Heart right ventricle (tissue), 16 donors: ENCODE results near the gene XPO1. TPM values are rescaled to one million over a fixed set of nuclear protein-coding genes. Genes with fewer than 3 reads are reported as not detected.

Source experiments
- ATAC-seq, 8 donors: fragments of 200-7000 bp; cut with Tn5 transposase; one replicate each; pipeline ENCODE4 v1.9.1; 2020; ENCODE audit warnings: mild to moderate bottlenecking in 8 of 8, moderate library complexity in 8 of 8, moderate number of reproducible peaks in 1 of 8
- DNase-seq, 2 donors: peaks; one replicate each; pipeline ENCODE4 v3.0.0-alpha.2; 2020
- H3K27ac ChIP-seq, 10 donors: fragments of 200-600 bp; sonication (generic) in 2 of 10; one replicate each; pipeline versions ENCODE4 v1.5.0 to v1.8.0; 2020 to 2022; ENCODE audit warnings: mild to moderate bottlenecking in 3 of 10
- H3K27me3 ChIP-seq, 7 donors: fragments of 200-600 bp; one replicate each; pipeline ENCODE4 v1.8.0; 2021 to 2022; ENCODE audit warnings: mild to moderate bottlenecking in 2 of 7
- H3K36me3 ChIP-seq, 9 donors: fragments of 200-600 bp; sonication (generic) in 1 of 9; one replicate each; pipeline versions ENCODE4 v1.5.0 to v1.8.0; 2020 to 2022; ENCODE audit warnings: mild to moderate bottlenecking in 2 of 9
- H3K4me1 ChIP-seq, 9 donors: fragments of 200-600 bp; sonication (generic) in 1 of 9; one replicate each; pipeline versions ENCODE4 v1.5.0 to v1.8.0; 2020 to 2022; ENCODE audit warnings: mild to moderate bottlenecking in 4 of 9
- H3K4me3 ChIP-seq, 10 donors: fragments of 200-600 bp; sonication (generic) in 2 of 10; one replicate each; pipeline versions ENCODE4 v1.5.0 to v1.8.0; 2020 to 2022; ENCODE audit warnings: mild to moderate bottlenecking in 7 of 10, moderate library complexity in 2 of 10
- H3K9me3 ChIP-seq, 11 donors: fragments of 200-600 bp in 10 of 11; sonication (generic) in 2 of 11; one replicate each; pipeline versions ENCODE4 v1.5.0 to v1.8.0; 2013 to 2022; ENCODE audit warnings: mild to moderate bottlenecking in 2 of 11, control low read depth in 1 of 11, moderate library complexity in 1 of 11
- WGBS, 2 donors: extraction: QIAGEN DNeasy Blood & Tissue Kit; methylation state at CpG; one replicate each; pipeline ENCODE4 v1.1.7; 2013; ENCODE audit warnings: inconsistent platforms in 1 of 2; 5-methylcytosine and 5-hydroxymethylcytosine counted together
- intact Hi-C, 10 donors: fragments of 100-400 bp; cut with DNase I; formaldehyde crosslinking; loops; one replicate each; pipeline versions ENCODE4 v1.11.1 to v1.14.2; 2022
- polyA plus RNA-seq, 2 donors: library from polyadenylated mRNA; stranded (reverse); fragments of 200-250 nt; gene quantifications; one replicate each; pipeline ENCODE4 v1.2.3, GENCODE V29; 2013
- total RNA-seq, 10 donors: library from RNA; stranded (reverse); fragmentation: NEBNext Ultra II Directional in 3 of 10; extraction: Animal tissue kit (Norgen Biotek cat#: 25700) in 3 of 10; gene quantifications; one replicate each; pipeline versions ENCODE4 v1.2.1 to v1.2.4, GENCODE V29; 2021 to 2023
- TF ChIP-seq, protein P1 (sequence below), 9 donors: fragments of 200-600 bp; sonication (generic) in 2 of 9; IDR thresholded peaks; one replicate each; pipeline versions ENCODE4 v1.5.0 to v1.8.0; 2021 to 2022; ENCODE audit warnings: antibody characterized with exemption in 9 of 9, mild to moderate bottlenecking in 5 of 9, moderate library complexity in 1 of 9
- donor health status: Arrhythmogenic right ventricular cardiomyopathy.
- donor health status: ischemic (EF 13 %, LVEDD 7.1; RV severe dilation, severe dysfunction).
- donor health status: healthy with polysubstance abuse.
- donor health status: DM: no; HTN: yes; CAD: no.
- donor health status: DM: no; HTN: no; CAD: no.
- donor health status: ischemic (EF 25% LVEDD 6.9; RV normal size, moderate dysfunction).
- donor health status: ischemic (EF 25% LVEDD 5.7; RV mildly dilated, moderate dysfunction).
- donor health status: healthy.
- donor health status: DM: yes; HTN: yes; CAD: no.
- donor health status: Ischemic cardiomyopathy.
- donor health status: ischemic (EF 35%, LVEDD 5.7; RV mildly dilated, moderate dysfunction).
- donor health status: nonischemic (EF 11% LVEDD 7.7; RV severe dilation, severe dysfunction).
- donor health status: DM: yes; HTN: yes; CAD: no.
- donor health status: PGD.
- donor health status: ischemic (EF 29% LVEDD 5.4; RV normal size, mild dysfunction).
- donor health status: nonischemic (EF 23%, LVEDD 6.1; RV moderate dilation, normal function).

The XPO1 gene
- total and polyA plus RNA-seq, 12 donors = 49.2 to 77.3 (median 66.3) TPM

DNA sequence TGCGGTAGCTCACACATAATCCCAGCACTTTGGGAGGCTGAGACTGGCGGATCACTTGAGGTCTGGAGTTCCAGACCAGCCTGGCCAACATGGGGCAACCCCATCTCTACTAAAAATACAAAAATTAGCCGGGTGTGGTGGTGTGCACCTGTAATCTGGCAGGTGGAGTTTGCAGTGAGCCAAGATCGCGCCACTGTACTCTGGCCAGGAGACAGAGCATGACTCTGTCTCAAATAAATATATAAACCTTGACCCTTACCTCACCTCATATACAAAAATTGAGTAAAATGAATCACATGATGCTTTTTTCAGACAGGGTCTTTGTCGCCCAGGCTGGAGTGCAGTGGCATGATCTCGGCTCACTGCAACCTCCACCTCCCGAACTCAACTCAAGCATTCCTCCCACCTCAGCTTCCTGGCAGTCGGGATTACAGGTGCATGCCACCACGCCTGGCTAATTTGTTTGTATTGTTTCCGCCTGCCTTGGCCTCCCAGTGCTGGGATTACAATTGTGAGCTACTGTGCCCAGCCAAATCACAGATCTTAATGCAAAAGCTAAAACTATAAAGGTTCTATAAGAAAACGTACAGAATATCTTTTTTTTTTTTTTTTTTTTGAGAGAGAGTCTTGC lies 25.3 kb downstream of the XPO1 start:
- H3K9me3 ChIP-seq = no peaks in the 10 kb centered on the region
- no peak overlapping the region for H3K4me3 ChIP-seq
- intact Hi-C loops = no loop called here
- H3K27ac ChIP-seq = no peak overlapping the region
- no peak for ATAC-seq
- no peaks in the 10 kb centered on the region for H3K27me3 ChIP-seq
- H3K36me3 ChIP-seq = peaks cover 0 to 100% (median 41%) of the 10 kb centered on the region in 9 donors
- TF ChIP-seq, protein P1, sequence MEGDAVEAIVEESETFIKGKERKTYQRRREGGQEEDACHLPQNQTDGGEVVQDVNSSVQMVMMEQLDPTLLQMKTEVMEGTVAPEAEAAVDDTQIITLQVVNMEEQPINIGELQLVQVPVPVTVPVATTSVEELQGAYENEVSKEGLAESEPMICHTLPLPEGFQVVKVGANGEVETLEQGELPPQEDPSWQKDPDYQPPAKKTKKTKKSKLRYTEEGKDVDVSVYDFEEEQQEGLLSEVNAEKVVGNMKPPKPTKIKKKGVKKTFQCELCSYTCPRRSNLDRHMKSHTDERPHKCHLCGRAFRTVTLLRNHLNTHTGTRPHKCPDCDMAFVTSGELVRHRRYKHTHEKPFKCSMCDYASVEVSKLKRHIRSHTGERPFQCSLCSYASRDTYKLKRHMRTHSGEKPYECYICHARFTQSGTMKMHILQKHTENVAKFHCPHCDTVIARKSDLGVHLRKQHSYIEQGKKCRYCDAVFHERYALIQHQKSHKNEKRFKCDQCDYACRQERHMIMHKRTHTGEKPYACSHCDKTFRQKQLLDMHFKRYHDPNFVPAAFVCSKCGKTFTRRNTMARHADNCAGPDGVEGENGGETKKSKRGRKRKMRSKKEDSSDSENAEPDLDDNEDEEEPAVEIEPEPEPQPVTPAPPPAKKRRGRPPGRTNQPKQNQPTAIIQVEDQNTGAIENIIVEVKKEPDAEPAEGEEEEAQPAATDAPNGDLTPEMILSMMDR (IDR thresholded peaks at IDR 0.05) = no peak
- no peaks in the 10 kb centered on the region for H3K4me1 ChIP-seq
- WGBS, 2 donors = 91 to 92% methylated on average over 12 of the region's 12 CpGs
- DNase-seq = no peak

DNA sequence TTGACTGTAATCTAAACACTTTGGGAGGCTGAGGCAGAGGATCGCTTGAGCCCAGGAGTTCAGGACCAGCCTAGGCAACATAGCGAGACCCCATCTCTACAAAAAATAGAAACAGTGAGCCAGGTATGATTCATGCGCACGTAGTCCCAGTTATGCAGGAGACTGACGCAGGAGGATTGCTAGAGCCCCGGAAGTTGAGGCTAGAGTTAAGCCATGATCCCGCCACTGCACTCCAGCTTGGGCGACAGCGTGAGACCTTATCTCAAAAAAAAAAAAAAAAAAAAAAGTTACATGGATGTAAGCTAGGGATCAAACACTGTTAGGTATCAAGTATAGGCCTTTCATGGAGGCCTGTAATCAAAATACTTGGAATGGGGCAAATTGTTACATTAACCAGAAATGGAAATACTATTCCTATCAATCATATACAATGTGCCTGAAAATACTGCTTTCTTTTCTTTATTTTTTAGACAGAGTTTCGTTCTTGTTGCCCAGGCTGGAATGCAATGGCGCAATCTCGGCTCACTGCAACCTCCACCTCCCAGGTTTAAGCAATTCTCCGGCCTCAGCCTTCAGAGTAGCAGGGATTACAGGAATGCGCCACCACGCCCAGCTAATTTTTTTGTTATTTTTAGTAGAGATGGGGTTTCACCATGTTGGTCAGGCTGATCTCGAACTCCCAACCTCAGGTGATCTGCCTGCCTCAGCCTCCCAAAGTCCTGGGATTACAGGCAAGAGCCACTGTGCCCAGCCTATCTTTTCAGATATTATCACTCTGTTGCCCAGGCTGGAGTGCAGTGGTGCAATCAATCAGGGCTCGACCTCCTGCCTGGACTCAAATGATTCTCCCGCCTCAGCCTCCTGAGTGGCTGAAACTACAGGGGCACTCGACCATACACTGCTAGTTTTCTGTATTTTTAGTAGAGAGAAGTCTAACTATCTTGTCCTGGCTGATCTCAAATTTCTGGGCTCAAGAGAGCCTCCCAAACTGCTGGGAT lies 27.2 kb downstream of the XPO1 start:
- Histone ChIP-seq H3K9me3 (no peaks in the 10 kb centered on the region), H3K4me3 (no peak overlapping the region), H3K27me3 (no peaks in the 10 kb centered on the region), H3K36me3 (peaks cover 0 to 93% (median 29%) of the 10 kb centered on the region in 9 donors), H3K4me1 (no peaks in the 10 kb centered on the region), H3K27ac (no peak overlapping the region)
- no peak for ATAC-seq
- TF ChIP-seq, protein P1 (IDR thresholded peaks at IDR 0.05) = no peak
- intact Hi-C loops = no loop called here
- WGBS, 2 donors = 93 to 94% methylated on average over 19 of the region's 19 CpGs
- no peak for DNase-seq

DNA sequence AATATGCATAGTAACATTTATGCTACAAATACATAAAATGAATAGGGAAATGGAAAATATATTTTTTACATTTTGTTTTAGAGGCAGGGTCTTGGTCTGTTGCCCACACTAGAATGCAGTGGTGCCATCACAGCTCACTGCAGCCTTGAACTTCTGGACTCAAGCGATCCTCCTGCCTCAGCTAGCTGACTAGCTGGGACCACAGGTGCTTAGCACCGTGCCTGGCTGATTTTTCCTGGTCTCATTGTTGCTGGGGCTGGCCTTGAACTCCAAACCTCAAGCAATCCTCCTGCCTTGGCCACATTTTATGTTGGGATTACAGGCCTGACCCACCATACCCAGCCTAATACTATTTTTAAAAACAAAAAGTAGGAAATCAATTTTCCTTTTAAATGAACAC lies 33.2 kb downstream of the XPO1 start:
- Histone ChIP-seq H3K9me3 (no peaks in the 10 kb centered on the region), H3K27ac (no peak overlapping the region), H3K36me3 (peaks cover 0 to 95% (median 8%) of the 10 kb centered on the region in 9 donors), H3K4me1 (no peaks in the 10 kb centered on the region), H3K4me3 (no peak overlapping the region), H3K27me3 (no peaks in the 10 kb centered on the region)
- 95% methylated on average over 2 of the region's 2 CpGs for WGBS, 2 donors
- no peak for DNase-seq
- intact Hi-C loops = no loop called here
- TF ChIP-seq, protein P1 (IDR thresholded peaks at IDR 0.05) = no peak
- no peak for ATAC-seq

DNA sequence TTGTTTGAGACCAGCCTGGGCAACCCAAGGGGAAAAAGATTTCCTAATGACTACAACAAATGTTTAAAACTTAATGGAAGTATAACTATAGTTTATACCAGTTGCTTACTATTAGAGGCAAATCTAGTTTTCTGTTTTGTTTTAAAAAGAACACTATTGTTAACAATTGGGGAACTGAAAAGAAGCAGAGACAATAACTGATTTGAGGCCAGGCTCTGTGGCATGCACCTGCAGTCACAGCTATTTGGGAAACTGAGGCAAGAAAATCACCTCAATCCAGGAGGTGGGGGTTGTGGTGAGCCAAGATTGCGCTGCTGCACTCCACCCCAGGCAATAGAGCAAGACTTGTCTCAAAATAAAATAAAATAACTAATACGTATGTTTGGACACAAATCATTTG lies 39.1 kb downstream of the XPO1 start:
- intact Hi-C loops = no loop called here
- no peak for DNase-seq
- no peak for ATAC-seq
- Histone ChIP-seq H3K27ac (no peak overlapping the region), H3K4me3 (no peak overlapping the region), H3K9me3 (no peaks in the 10 kb centered on the region), H3K4me1 (no peaks in the 10 kb centered on the region), H3K27me3 (no peaks in the 10 kb centered on the region), H3K36me3 (peaks cover 0 to 100% (median 47%) of the 10 kb centered on the region in 9 donors)
- WGBS, 2 donors = 95 to 98% methylated on average over 2 of the region's 2 CpGs
- TF ChIP-seq, protein P1 (IDR thresholded peaks at IDR 0.05) = no peak
